ENCODE results near the gene GABBR2.
A peak's percentile ranks its signal among the peaks of the same experiment; 100 is the strongest.

GABBR2 gene

DNA sequence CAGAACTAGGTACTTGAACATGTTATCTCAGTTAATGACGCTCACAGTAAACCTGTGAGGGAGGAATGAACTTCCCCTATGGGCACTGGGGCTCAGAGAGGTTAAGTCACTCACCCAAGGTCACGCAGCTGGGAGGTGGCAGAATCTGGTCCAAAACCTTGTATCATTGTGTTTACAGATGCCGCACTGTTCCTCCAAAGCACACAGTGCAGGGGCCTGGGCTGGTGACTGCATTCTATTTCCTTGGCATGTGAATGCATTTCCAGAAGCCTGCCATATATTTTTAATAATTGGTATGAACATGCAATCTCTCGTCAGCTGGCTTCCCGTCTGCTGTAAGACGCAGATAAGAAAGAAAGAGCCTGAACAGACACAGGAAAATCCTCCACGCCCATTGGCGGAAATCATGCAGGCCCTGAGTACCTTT lies 376.3 kb downstream of the GABBR2 start:
- no peak for DNase-seq

DNA sequence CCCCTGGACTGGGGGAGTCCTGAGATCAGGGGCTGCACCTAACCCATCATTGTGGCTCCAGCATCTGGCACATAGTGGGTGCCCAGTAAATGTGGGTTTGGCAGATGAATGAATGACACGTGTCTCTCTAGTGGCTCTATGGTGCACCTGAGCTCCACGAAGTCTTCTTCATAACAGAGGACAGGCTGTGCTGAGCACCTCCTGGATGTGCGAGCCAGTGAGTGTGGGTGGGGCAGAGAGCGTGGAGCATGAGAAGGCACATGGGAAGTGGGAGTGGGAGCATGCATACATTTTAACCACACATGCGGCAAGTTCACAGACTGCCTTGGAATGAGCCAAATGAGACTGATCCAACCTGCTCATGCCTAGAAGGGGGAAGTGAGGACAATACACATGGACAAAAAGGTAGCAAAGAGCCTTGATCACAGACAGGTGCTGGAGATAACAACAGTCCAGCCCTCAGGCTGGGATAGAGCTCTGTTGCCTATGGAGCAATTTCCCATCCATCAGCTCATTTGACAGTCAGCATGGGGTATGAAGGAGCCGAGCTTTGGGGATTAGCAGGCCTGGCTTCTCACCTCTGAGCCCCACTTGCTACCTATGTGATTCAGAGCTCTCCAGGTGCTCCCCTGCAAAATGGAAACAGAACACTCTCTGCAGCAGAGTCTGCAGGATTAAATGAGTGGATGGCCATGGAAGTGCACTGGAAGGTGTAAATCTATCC lies 377.0 kb downstream of the GABBR2 start:
- no peak for DNase-seq

DNA sequence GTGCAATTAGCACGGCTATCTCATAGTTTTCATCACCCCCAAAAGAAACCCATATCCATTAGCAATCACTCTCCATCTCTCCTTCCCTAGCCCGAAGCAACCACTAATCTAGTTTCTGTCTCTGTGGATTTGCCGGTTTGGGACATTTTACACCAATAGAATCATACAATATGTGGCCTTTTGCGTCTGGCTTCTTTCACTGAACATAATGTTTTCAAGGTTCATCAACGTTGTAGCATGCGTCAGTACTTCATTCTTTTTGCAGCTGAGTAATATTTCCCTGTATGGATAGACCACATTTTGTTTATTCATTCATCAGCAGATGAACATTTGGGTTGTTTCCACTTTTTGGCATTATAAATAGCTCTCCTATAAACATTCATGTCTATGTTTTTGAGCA lies 377.9 kb downstream of the GABBR2 start:
- no peak for DNase-seq

DNA sequence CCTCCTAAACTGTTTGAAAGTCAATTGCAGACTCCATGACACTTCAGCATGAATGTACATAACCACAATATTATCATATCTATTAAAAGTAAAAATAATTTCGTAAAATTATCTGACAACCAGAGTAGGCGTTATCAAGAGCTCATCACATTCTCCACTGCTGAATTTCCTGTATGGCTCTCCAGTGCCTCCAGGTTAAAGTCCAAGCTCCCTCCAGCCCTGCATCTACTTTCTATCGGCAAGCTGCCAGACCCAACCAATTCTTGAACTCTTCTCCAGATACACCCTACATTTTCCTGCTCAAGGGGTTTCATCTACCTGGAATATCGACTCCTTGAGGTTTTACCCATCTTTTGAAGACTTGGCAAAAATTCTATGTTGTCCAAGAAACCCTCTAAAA lies 378.8 kb downstream of the GABBR2 start:
- DNase-seq: no peak

DNA sequence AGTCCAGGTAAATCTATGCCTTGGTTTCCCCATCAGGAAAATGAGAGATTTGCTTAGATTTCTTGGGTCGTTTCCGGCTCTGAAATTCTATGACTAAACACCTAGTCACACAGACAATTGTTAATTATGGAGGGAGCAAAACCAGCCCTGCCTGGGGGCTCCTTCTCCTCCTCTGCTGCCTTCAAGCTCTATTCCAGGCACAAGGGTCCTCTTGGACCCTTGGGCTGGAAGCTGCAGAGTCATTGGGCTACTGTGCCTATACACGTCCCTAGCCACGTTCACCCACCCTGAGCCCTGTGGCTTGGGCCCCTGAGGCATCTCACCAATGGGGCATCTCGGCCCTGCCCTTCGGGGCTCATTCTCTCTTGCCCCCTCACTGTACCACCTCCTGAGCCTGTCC lies 379.5 kb downstream of the GABBR2 start:
- DNase-seq: no peak

DNA sequence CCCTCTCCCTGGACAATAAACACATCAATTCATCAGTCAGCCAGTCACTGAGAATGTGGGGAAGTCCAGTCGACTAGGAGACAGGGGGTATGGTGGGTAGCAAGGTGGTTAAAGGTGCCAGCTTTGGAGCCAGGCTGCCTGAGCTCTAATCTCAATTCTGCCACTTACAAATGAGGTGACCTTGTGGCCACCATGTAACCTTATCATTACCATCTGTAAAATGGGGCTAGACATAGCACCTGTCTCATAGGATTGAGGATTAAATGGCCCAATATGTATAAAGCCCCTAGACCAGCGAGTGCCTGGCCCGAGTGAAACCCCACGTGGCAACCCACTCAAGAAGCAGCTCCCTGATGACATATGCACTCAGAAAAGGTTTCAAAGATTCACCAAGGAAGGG lies 380.0 kb downstream of the GABBR2 start:
- no peak for DNase-seq

DNA sequence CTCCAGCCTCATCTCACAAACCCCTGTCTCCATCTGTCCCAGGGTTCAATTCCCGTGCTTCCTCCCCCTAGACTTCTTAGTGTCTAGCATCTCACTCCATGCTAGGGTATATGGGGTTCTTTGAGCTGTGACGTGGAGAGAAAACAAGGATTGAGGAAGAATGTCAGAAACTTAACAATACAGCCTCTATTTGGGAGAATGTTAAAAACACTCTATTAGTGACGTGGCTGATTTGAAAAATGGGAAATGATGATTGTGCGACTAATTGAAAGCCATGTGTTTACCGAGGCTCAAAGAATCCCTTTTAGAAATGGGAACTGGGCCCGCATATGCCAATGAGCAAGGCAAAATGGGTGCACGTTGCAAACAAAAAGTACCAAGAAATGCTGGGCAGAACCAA lies 380.6 kb downstream of the GABBR2 start:
- no peak for DNase-seq

DNA sequence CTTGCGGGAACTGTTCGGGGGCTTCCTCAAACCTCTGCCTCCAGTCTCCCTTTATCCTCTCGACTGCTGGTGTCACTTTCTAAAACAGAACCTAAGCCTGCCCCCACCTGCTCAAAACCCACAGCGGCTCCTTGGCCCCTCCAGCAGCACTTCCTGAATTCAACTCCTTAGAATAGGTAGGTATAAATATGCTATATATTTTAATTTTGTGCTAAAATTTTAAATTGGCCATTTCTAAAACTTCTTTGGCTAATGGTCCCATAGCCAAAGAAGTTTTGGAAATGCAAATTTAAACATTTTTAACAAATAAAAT lies 381.5 kb downstream of the GABBR2 start:
- DNase-seq: no peak

DNA sequence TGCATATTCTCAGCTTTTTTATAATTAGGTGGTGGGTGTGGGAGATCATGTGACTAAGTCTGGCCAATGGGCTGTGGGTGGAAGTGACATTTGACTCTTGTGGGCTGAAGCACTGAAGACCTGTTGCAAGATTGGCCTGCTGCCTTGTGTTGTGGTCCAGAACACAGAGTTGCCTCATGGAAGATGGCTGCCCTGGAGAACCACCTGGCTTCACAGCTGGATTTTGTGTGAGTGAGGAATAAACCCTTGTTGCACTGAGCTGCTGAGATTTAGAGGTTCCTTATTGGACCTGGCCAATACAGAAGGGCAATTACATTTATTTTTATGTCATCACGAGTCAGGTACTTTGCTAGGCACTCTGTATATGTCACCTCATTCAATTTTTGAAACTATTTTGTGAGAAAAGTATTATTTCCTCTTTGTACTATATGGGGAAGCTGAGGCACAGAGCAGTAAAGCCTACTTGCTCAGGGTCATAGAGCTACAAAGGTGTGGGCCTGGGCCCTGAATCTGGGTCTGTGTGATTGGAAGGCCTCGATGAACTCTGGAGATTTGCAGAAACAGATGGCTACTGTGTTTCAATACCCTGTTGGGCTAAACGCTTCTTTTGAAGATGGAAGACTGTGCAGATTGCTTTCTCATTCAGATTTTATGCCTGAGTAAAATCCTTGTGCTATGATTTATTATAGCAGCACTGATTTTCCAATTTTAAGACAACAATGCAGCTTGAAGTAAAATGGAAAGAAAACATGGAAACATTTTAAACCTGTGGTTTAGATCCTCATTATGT lies 382.1 kb downstream of the GABBR2 start:
- DNase-seq: no peak

DNA sequence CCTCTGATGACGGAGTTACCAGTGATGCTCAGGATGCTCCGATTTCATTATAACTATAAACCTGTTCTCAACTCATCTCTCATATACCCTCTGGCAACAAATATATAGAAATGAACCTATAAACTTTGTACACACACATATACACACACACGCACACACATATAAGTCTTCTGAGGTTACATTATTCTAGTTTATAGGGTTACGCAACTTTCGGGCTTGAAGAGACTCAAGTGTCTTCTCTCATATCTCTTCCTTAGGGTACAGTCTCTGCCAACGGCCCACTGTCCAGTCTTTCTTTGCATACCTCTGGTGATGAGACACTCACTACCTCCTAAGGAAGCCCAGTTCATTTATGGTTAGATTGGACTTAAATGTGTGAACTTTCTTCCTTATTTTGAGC lies 383.9 kb downstream of the GABBR2 start:
- DNase-seq: no peak

DNA sequence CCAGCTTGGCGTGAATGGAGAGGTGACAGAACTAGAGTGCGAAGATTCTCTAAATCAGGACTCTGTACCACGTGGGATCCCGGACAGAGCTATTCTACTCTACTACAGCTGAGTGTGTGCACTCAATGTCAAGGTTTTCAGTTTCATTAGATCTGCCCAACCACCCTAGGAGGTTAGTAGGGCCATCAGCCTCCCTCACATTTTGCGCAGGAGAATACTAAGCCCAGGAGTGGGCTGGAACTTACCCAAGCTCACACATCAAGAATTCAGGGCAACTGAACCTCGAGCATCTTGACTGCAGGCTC lies 385.0 kb downstream of the GABBR2 start:
- DNase-seq: peak; percentile 33

DNA sequence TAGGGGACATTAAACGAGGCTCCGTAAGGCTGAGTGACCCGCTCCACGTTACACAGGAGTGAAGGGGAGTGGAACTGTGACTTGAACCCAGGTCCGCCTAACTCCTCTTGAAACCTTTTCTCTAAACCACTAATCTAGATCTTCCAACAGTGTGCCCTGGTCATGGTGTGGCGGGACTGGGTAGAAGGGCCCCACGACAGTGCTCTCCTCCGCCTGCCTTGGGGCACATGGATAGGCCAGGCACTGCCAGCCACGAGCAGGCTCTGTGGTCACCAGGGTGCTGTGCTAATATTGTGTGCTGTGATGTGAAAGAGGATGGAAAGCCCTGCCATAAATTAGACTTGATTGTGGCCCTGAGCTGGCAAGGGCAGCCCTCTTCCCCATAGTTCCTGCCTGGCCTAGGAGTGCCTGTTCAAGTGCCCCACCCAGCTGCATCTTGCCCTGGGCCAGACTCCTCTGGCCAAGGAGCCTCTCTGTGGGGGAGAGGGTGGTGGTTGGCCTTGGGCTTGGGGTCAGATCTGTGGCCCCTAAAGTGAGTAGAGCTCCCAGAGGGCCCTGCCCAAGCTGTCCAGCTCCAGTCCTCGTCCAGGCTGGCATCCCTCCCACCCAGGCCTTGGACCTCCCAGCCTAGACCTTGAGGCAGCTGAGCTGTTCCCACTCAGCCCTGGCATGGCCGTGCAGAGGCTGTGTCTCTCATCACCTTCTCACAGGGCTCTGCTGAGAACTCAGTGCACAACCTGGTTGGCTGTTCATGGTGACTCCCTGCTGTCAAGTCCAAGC lies 385.5 kb downstream of the GABBR2 start:
- no peak for DNase-seq

DNA sequence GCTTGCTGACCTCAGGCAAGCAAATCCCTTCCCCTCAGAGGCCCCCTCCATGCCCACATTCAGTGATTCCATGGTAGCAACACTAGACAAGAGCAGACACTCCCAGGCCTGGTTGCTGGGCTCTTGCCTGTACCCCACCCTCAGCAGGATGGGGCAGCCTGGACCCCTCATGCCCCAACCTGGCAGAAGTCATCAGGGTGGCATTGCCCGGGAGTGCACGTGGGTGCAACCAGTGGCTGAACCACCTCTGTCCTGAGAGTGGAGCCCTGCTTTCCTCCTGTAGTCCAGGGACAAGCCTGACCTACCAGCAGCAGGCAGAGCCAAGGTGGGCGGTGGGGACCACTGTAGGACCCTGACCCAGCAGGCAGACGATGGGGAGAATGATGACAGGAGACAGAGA lies 387.5 kb downstream of the GABBR2 start:
- no peak for DNase-seq

DNA sequence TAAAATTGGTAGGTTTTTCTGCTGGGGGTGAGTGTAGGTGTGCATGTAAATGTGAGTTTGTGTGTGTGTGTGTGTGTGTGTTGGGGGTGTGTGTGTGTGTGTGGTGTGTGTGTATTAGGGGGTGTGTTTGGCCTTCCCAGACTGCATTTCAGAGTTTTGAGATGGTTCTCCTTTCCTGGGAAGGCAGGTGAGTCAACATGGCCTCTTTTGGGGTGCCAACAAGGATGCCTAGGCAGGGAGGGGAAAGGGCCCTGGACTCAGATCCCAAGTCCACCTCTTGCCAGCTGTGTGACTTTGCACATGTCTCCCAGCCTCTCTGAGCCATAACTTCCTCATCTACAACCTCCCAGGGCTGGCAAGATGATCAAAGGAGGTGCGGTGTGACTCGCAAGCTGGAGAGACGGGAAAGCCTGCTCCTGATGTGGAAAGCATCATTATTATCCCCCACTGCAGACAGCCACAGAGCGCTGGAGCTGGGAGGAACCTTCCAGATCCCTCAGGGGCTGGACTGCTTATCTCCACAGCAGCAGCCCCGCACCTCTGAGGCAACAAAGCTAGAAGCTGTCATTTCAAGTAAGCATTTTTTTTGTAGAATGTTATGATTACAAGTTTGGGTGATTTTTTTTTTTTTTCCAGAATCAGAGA lies 389.8 kb downstream of the GABBR2 start:
- no peak for DNase-seq

DNA sequence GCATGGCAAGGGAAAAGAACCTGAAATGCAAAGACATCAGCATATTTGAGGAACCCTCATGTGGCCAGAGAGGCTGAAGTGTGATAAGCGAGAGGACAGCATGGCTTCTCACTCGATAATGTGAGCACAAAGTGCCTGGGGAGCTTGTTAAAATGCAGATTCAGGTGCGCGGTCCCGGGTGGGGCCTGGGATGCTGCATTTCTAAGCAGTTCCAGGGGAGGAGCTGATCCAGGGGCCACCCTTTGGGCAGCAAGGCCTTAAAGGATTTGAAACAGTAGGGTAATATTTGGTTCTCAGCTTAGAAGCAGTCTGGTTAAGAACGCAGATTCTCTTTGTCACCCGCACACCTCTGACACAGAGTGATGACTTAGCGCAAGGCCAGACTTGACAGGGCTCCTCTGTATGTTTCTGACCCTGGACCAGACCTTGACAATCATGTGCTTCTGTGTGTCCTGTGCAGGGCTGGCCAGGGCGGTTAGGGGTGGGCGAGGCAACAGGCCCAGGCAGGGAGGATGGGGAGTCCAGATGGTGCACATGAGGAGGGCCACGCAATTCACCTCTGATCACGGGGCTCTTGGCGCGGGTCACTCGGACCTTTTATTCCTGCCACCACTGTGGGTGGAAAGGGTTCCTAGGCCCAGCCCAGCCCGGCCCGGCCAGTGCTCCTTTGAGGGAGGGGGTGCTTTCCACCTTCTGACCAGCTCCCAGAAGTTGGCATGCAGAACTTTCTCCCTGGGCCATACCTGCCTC lies 390.5 kb downstream of the GABBR2 start:
- DNase-seq: no peak

DNA sequence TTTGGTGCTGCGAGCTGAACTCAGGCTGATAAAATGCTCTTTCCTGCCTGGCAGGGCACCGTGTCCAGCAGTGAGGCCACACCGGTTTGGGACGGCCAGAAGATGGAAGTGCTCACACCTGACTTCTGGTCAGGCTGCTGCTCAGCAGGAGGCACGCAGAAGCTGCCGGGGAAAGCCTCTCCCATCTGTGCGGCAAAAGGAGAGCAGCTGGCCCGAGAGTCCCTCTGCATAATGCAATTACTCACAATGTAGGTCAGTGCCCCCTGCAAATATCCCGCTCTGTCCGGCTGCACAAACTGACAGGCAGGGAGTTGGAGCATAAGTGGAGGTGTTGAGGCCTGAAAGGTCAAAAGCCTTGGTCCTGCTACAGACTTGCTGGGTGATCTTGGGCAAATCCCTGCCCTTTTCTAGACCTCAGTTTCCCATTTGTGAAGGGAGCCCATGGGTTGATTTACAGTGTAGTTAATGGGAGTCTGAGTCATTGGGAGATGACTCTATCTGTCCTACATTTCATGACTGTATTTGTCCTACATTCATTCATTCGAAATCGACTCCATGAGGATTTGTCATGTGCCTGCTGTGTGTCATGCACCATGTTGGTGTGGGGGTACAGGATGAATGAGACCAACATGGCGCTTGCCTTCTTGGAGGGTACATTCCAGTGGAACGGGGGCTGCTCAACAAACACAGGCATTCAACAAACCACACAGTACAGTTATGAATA lies 391.4 kb downstream of the GABBR2 start:
- DNase-seq: no peak

DNA sequence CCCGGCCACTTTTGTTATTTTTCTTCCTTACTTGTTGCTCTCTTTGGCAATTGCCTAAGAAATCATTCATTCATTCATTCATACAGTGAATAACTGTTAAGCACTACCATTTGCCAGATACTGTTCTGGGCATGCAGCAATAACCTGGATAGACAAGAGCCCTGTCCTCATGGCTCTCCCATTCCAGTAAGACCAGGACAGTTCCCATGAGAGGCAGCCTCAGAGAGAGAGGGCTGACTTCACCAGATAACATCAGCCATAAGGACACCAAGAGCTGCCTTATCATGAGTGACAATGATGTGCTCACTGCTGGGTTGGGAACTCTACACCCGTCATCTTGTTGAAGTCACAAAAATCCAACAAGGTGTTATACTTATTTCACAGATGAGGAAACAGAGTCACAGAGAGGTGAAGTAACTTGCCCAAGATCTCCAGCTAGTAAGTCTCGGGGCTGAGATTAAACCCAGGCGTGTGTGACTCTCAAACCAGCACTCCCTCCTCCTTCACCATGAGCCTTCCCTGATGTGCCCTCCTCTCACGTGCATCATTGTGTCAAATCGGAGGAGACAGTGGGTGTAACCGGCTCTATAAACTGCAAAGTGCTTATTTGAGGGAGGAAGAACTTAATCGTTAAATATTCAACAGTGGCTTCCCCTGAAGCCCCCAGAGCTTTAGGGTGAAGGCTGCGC lies 392.1 kb downstream of the GABBR2 start:
- DNase-seq: no peak

DNA sequence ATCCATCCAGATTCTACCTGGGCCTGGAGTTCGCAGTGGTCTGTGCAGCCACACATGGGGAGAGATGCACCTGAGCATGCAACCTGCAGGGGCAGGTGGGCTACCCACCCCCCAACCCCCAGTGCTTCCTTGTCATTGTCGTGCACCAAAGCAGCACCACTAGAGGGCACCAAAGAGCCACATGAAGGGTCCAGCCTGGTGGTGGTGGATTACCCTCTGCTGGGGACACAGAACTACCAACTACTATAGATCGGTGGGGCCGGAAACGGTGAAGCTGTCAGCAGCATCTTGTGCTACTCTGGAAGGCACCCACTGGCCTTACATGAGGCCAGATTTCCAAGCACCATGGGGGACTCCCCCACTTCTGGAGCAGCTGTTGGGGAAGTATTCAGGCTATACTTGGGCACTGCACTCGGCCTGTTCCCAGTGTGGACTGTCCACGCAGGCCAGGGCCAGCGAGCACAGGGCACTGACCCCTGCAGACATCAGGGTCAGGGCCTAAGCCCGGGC lies 393.1 kb downstream of the GABBR2 start:
- DNase-seq: peak; percentile 93

DNA sequence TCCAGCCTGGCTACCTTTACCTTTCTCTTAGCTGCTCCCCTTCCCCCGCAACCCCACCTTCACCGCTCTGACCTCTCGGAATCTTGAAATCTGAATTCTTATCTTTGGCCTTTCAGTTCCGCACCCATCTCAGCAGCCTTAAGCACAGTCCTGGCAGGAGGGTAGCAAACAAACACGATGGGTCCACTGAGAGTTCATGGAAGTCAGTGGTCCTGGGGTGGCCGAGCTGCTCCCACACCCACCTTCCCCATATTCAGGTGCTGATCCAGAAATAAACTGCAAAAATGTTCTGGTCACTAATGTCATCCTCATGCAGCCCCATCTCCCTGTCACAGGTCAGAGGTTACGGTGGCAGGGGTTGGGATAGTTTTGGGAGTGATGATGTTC lies 393.7 kb downstream of the GABBR2 start:
- no peak for DNase-seq

DNA sequence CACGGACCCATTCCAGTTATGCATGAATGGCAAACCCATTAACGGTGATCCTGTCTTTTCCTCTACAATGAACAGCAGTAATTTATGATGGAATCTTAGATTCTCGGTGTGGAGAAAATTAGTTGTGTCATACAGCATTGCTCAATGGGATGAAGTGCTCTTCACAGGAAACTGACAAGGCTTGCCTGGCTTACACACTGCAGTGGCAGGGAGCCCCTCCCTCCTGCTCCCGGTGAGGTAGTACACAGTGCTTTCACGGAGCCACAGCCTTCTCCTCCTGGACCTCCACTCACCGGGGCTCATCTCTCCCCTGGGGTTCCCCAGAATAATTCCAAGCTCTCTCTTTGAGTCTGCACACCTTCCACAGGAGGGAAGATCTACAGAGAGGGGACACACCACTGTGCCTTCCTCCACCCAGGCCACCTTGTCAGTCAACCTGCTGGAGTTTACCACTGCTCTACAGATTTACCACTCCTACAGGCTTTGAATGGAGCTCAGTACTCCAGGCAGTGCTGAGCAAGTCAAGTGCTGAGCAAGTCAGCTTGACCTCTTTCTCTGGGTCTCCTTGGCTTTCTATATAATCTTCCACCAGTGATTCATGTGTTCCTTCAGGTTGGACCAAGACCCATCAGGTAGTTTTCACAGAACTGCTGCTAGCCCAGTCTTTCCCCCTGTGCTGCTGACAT lies 394.2 kb downstream of the GABBR2 start:
- no peak for DNase-seq

DNA sequence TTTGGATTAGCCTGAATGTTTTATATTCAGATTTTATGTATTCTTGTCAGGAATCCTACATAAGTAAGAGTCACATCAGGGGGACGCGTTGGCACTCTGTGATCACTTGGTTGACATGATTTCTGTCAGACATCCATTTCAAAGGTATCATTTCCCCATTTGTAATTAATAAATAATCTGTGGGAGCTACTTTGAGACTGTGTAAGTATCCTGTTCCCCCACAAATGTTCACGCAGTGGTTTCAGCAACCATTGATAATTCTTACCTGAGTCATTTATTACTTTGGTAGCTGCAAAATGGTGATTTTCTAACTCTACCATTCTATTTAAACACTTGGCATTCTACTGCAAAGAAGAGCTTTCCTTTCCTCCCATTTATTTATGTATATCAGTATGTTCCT lies 396.4 kb downstream of the GABBR2 start:
- no peak for DNase-seq

Measured in activated CD8-positive, alpha-beta memory T cell treated with anti-CD3 and anti-CD28 coated beads, Interleukin-2, amount 50 U/mL, for 48 hours (primary cell).